ENCODE data around the gene TBC1D14. TPM values are rescaled to one million over a fixed set of nuclear protein-coding genes. Genes with fewer than 3 reads are reported as not detected.

The TBC1D14 gene
- polyA plus RNA-seq, 1 experiment, result 35.8 TPM

DNA sequence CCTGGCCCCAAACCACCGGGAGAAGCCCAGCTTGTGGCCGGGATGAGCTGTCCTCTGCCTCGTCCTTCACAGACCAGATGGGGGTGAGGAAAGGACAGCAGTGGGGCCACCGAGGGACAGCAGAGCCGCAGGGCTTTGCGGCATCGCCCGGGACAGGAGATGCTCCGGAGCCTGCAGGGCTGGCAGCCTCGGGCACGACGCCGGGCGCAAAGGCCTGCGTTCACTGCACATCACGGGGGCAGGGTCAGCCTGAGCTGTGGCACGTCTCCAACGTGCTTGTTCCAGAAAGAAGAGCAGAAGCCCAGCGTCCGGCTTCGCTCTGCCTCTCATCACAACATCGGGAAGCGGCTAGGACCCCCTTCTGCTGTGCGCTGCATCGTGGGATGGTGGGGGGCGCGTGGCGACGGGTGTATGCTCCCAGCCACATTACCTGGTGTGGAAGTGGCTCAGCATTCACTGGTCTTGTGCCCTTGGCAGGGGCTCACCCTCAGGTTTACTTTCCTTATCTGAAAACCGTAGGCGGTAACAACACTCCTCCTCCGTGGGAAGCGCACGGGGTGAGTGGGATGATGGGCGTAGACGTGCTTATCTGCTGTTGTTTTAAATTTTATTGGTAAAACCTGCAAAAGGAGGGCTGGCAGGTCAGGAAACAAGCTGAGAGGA, 141.0 kb downstream of the TBC1D14 start:
- ChIA-PET CTCF (no interaction called here), POLR2A (no interaction called here)
- TF ChIP-seq, protein P1, sequence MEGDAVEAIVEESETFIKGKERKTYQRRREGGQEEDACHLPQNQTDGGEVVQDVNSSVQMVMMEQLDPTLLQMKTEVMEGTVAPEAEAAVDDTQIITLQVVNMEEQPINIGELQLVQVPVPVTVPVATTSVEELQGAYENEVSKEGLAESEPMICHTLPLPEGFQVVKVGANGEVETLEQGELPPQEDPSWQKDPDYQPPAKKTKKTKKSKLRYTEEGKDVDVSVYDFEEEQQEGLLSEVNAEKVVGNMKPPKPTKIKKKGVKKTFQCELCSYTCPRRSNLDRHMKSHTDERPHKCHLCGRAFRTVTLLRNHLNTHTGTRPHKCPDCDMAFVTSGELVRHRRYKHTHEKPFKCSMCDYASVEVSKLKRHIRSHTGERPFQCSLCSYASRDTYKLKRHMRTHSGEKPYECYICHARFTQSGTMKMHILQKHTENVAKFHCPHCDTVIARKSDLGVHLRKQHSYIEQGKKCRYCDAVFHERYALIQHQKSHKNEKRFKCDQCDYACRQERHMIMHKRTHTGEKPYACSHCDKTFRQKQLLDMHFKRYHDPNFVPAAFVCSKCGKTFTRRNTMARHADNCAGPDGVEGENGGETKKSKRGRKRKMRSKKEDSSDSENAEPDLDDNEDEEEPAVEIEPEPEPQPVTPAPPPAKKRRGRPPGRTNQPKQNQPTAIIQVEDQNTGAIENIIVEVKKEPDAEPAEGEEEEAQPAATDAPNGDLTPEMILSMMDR (IDR thresholded peaks at IDR 0.05; ENCODE audit: insufficient read depth, low read depth, low read length), result no peak
- H3K36me3 ChIP-seq (ENCODE audit: control insufficient read depth, insufficient read depth, low read length), result peaks cover 20% of the 10 kb centered on the region
- no peaks in the 10 kb centered on the region for H3K27me3 ChIP-seq (ENCODE audit: control insufficient read depth, insufficient read depth, low read length)
- no peak for DNase-seq (ENCODE audit: low read depth)
- no peak overlapping the region for H3K4me3 ChIP-seq (ENCODE audit: low read depth, low read length)

DNA sequence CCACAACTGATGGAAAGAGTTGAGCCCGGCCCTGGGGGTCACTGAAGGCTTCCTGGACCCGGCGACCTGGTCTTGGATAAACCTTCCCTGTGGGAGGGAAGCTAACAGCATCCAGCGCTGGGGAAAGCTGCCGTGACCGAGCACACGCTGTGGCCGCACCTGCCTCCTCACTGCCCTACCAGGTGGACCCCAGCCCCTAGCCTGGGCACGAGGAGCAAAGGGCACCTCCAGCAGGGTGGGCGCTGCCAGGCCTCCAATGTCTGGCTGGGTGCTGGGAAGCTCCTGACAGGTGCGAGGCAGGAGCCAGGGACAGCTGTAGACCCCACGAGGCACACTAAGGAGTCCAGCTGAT, 141.5 kb downstream of the TBC1D14 start:
- H3K4me3 ChIP-seq (ENCODE audit: low read depth, low read length), result no peak overlapping the region
- ChIA-PET CTCF (no interaction called here), POLR2A (no interaction called here)
- DNase-seq (ENCODE audit: low read depth), result no peak
- TF ChIP-seq, protein P1 (IDR thresholded peaks at IDR 0.05; ENCODE audit: insufficient read depth, low read depth, low read length), result no peak
- H3K27me3 ChIP-seq (ENCODE audit: control insufficient read depth, insufficient read depth, low read length), result no peaks in the 10 kb centered on the region
- peaks cover 22% of the 10 kb centered on the region for H3K36me3 ChIP-seq (ENCODE audit: control insufficient read depth, insufficient read depth, low read length)

DNA sequence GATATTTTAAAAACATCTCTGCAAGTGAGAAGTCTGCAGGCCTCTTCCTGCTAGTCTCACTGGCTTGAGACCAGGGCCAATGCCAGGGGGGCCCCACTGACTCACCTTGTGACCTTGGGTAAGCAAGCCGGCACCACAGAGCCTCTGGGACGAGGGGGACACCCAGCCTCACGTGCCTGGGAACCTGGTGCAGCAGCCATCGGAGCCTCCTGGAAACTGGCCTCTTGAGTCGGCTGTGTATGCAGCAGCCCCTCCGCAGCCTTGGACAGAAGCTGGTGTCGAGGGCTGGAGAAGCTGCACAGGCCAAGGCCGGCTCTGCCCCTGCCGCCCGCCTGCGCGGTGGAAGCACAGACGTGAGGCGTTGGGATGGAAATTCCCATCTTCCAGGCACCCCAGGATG, 142.3 kb downstream of the TBC1D14 start:
- Histone ChIP-seq H3K27me3 (ENCODE audit: control insufficient read depth, insufficient read depth, low read length) (no peaks in the 10 kb centered on the region), H3K4me3 (ENCODE audit: low read depth, low read length) (no peak overlapping the region), H3K36me3 (ENCODE audit: control insufficient read depth, insufficient read depth, low read length) (peaks cover 23% of the 10 kb centered on the region)
- ChIA-PET CTCF (no interaction called here), POLR2A (no interaction called here)
- TF ChIP-seq, protein P1 (IDR thresholded peaks at IDR 0.05; ENCODE audit: insufficient read depth, low read depth, low read length), result no peak
- no peak for DNase-seq (ENCODE audit: low read depth)

DNA sequence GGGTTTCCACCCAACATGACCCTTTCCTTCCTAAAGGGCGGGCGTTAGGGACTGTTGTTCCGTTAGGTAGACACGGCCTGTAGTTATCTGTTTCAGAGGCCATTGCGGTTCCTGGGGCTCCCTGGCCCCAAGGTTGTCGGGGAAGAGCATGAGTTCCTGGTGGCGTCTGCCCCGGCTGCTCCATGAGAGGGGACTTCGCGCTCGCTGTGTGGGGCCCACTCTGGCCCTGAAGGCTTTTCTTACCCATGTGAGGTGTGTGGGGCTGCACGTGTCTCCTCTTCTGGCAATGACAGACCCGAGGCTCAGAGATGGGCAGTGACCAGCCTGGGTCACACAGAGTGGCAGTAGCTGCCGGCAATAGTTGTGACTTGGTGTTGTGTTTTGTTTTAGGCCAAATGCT, 142.7 kb downstream of the TBC1D14 start:
- no peak for DNase-seq (ENCODE audit: low read depth)
- H3K4me3 ChIP-seq (ENCODE audit: low read depth, low read length), result no peak overlapping the region
- ChIA-PET CTCF (no interaction called here), POLR2A (no interaction called here)
- TF ChIP-seq, protein P1 (IDR thresholded peaks at IDR 0.05; ENCODE audit: insufficient read depth, low read depth, low read length), result no peak
- H3K27me3 ChIP-seq (ENCODE audit: control insufficient read depth, insufficient read depth, low read length), result no peaks in the 10 kb centered on the region
- peaks cover 23% of the 10 kb centered on the region for H3K36me3 ChIP-seq (ENCODE audit: control insufficient read depth, insufficient read depth, low read length)

DNA sequence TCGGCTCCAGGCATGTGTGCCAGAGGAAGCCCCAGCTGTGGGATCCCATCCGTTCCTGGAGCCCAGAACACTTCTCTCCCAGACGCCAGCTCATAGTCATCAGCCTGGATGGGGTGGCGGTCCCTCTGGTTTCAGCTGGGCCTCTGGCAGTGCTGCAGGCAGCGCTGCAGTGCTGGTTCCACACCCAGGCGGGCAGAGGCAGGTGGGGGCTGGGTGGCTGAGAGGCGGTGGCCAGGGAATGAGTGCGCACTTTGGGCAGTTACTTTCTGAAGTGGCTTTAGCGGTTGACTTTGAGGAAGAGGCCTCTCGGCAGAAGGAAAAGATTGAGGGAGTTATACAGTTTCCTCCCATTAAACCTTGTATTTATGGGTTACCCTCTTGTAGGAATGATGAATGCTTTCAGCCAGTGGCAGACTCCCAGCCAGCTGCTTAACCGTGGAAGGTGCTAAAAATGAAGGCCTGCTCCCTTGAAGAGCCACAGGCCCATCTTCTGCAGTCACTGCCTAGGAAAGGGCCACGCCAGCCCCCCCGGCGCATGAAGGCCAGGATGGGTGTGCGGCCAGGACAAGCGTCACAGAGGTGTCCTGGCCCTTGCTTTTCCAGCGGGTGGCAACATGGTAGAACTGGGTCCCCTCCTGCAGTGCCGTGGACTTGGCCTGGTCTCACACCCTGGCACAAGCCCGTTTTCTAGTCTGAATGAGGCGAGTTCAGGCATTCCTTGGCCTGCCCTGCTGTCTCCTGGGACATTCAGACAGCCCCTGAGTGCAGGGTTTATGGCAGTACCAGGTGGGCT, 143.5 kb downstream of the TBC1D14 start:
- Histone ChIP-seq H3K36me3 (ENCODE audit: control insufficient read depth, insufficient read depth, low read length) (peaks cover 22% of the 10 kb centered on the region), H3K27me3 (ENCODE audit: control insufficient read depth, insufficient read depth, low read length) (no peaks in the 10 kb centered on the region), H3K4me3 (ENCODE audit: low read depth, low read length) (no peak overlapping the region)
- POLR2A ChIA-PET, result no interaction called here
- TF ChIP-seq, protein P1 (IDR thresholded peaks at IDR 0.05; ENCODE audit: insufficient read depth, low read depth, low read length), result no peak
- no peak for DNase-seq (ENCODE audit: low read depth)
- CTCF ChIA-PET, result no interaction called here
